IMR-90 (cell line): Measurements from ENCODE around the gene ACACB. TPM values are rescaled to one million over a fixed set of nuclear protein-coding genes. Genes with fewer than 3 reads are reported as not detected.

Experiments
- ATAC-seq: fragments of 200-7000 bp; cut with Tn5 transposase; 2 replicates; pipeline ENCODE4 v1.9.1; 2020; ENCODE audit warnings: low read depth, mild to moderate bottlenecking, moderate library complexity
- BruUV-seq: library from RNA; stranded (reverse); fragments of 400-500 nt; replicated peaks from 2 replicates; lab custom pipeline; 2021; lab: Mats Ljungman, UMichigan
- CTCF ChIA-PET: fragments of 300-600 bp; formaldehyde crosslinking; extraction: SDS; loops from one replicate; lab custom pipeline; 2021; ENCODE audit warnings: antibody characterized with exemption; lab: Yijun Ruan, JAX
- POLR2A ChIA-PET: fragments of 300-600 bp; sonication (Branson Sonifier 250); formaldehyde crosslinking; loops from one replicate; lab custom pipeline; 2022; ENCODE audit warnings: antibody characterized with exemption; ENCODE audit not compliant: unreplicated experiment; lab: Charles Lee
- DNase-seq: peaks from one replicate; pipeline ENCODE4 v3.0.0; 2013
- H2AFZ ChIP-seq: replicated peaks from 2 replicates; pipeline ENCODE3; 2013; ENCODE audit warnings: low read length, mild to moderate bottlenecking; ENCODE audit not compliant: poor library complexity
- H2AK5ac ChIP-seq: 2 replicates; pipeline ENCODE4 v1.6.1; 2013; ENCODE audit warnings: low read depth, low read length, inconsistent platforms
- H2AK9ac ChIP-seq: replicated peaks from 2 replicates; pipeline ENCODE3; 2013; ENCODE audit warnings: mild to moderate bottlenecking, low read depth, low read length, moderate library complexity; ENCODE audit not compliant: poor library complexity
- H2BK120ac ChIP-seq: 2 replicates; pipeline ENCODE4 v1.6.1; 2013; ENCODE audit warnings: low read depth, low read length, inconsistent platforms
- H2BK15ac ChIP-seq: 3 replicates; pipeline ENCODE4 v1.6.1; 2013; ENCODE audit warnings: low read depth, low read length, inconsistent platforms
- H2BK20ac ChIP-seq: 2 replicates; pipeline ENCODE4 v1.6.1; 2013; ENCODE audit warnings: low read depth, mild to moderate bottlenecking, inconsistent platforms, low read length, moderate library complexity
- H2BK5ac ChIP-seq: 2 replicates; pipeline ENCODE4 v1.6.1; 2013; ENCODE audit warnings: mild to moderate bottlenecking, low read depth, low read length, inconsistent platforms; ENCODE audit not compliant: poor library complexity, severe bottlenecking
- H3K14ac ChIP-seq: replicated peaks from 2 replicates; pipeline ENCODE4 v1.6.1; 2013; ENCODE audit warnings: low read depth, low read length, inconsistent platforms
- H3K18ac ChIP-seq: 2 replicates; pipeline ENCODE4 v1.6.1; 2013; ENCODE audit warnings: low read depth, low read length, control low read depth
- H3K23ac ChIP-seq: 2 replicates; pipeline ENCODE4 v1.6.1; 2013; ENCODE audit warnings: low read depth, low read length, inconsistent platforms
- H3K27ac ChIP-seq: 2 replicates; pipeline ENCODE4 v1.5.1; 2013; ENCODE audit warnings: mild to moderate bottlenecking, control low read depth, low read length; ENCODE audit not compliant: insufficient read depth
- H3K27me3 ChIP-seq: 2 replicates; pipeline ENCODE4 v1.6.1; 2013; ENCODE audit warnings: low read length; ENCODE audit not compliant: control insufficient read depth, insufficient read depth
- H3K36me3 ChIP-seq: 2 replicates; pipeline ENCODE4 v1.6.1; 2013; ENCODE audit warnings: low read length, mixed read lengths; ENCODE audit not compliant: control insufficient read depth, insufficient read depth
- H3K4ac ChIP-seq: 2 replicates; pipeline ENCODE4 v1.6.1; 2013; ENCODE audit warnings: low read depth, low read length, inconsistent platforms
- H3K4me1 ChIP-seq: 2 replicates; pipeline ENCODE4 v1.6.1; 2013; ENCODE audit warnings: low read length, mixed read lengths; ENCODE audit not compliant: control insufficient read depth, insufficient read depth
- H3K4me2 ChIP-seq: 2 replicates; pipeline ENCODE4 v1.6.1; 2013; ENCODE audit warnings: low read depth, mild to moderate bottlenecking, control low read depth, low read length, moderate library complexity
- H3K4me3 ChIP-seq: 2 replicates; pipeline ENCODE4 v1.5.1; 2013; ENCODE audit warnings: low read depth, mild to moderate bottlenecking, control low read depth, low read length, moderate library complexity; ENCODE audit not compliant: insufficient read depth
- H3K56ac ChIP-seq: 2 replicates; pipeline ENCODE4 v1.6.1; 2013; ENCODE audit warnings: low read length, inconsistent platforms; ENCODE audit not compliant: insufficient read depth; ENCODE audit errors: extremely low read depth
- H3K79me1 ChIP-seq, 2 experiments: 2 replicates each; pipeline ENCODE4 v1.6.1; 2013; ENCODE audit warnings: low read length in 2 of 2, inconsistent platforms in 1 of 2, low read depth in 1 of 2
- H3K9ac ChIP-seq: 2 replicates; pipeline ENCODE4 v1.6.1; 2013; ENCODE audit warnings: low read depth, low read length, control low read depth
- H3K9me1 ChIP-seq: 2 replicates; pipeline ENCODE4 v1.6.1; 2013; ENCODE audit warnings: low read length, inconsistent platforms; ENCODE audit not compliant: insufficient read depth
- H3K9me3 ChIP-seq: 2 replicates; pipeline ENCODE4 v1.6.1; 2013; ENCODE audit warnings: low read length; ENCODE audit not compliant: control insufficient read depth, insufficient read depth
- H4K20me1 ChIP-seq: 2 replicates; pipeline ENCODE4 v1.6.1; 2013; ENCODE audit warnings: low read length, inconsistent platforms; ENCODE audit not compliant: insufficient read depth
- H4K5ac ChIP-seq: 2 replicates; pipeline ENCODE4 v1.6.1; 2013; ENCODE audit warnings: mild to moderate bottlenecking, low read depth, low read length, control low read depth
- H4K8ac ChIP-seq, 2 experiments: 2 replicates each; pipeline ENCODE4 v1.6.1; 2013; ENCODE audit warnings: low read depth in 2 of 2, low read length in 2 of 2, control low read depth in 1 of 2, inconsistent platforms in 1 of 2
- H4K91ac ChIP-seq: 2 replicates; pipeline ENCODE4 v1.6.1; 2013; ENCODE audit warnings: low read depth, low read length, inconsistent platforms; ENCODE audit not compliant: insufficient read depth
- MAFK ChIP-seq: IDR thresholded peaks from 2 replicates; pipeline ENCODE4 v1.6.1; 2012; ENCODE audit warnings: low read depth, low read length, improper control_type of control experiment
- NFE2L2 ChIP-seq: fragments of 150-350 bp; IDR thresholded peaks from 2 replicates; pipeline ENCODE4 v1.6.1; 2016; ENCODE audit warnings: low read depth, mild to moderate bottlenecking, low read length
- SMC3 ChIP-seq: fragments of 150-350 bp; IDR thresholded peaks from 2 replicates; pipeline ENCODE4 v1.6.1; 2016; ENCODE audit warnings: low read depth, mild to moderate bottlenecking, antibody characterized with exemption, low read length, moderate library complexity
- WGBS, 2 experiments: methylation state at CpG; one replicate each; pipeline versions ENCODE4 v1.1.5 to v1.1.7; 2013; ENCODE audit warnings: missing lambda C conversion rate in 2 of 2; ENCODE audit not compliant: insufficient read length in 1 of 2; ENCODE audit errors: extremely low coverage in 2 of 2; 5-methylcytosine and 5-hydroxymethylcytosine counted together
- dilution Hi-C: fragments of 300-500 bp; cut with HindIII; formaldehyde crosslinking; loops from one replicate; pipeline ENCODE4 v1.14.3; 2018; ENCODE audit warnings: low sequenced_read_pairs; ENCODE audit not compliant: unreplicated experiment
- in situ Hi-C: fragments of 300-500 bp; cut with MboI; formaldehyde crosslinking; loops from 3 replicates; pipeline ENCODE4 v1.14.3; 2019; ENCODE audit warnings: low sequenced_read_pairs, inconsistent platforms, mixed read lengths
- intact Hi-C: fragments of 100-400 bp; cut with micrococcal nuclease; formaldehyde crosslinking; loops from 2 replicates; pipeline ENCODE4 v1.10.0; 2022
- polyA plus RNA-seq, 3 experiments: library from polyadenylated mRNA; depleted of rRNA; stranded (reverse); fragments of >200 nt; gene quantifications; 2 replicates each; pipeline ENCODE4 v1.2.3, GENCODE V29; 2012; ENCODE audit warnings: low replicate concordance in 1 of 3
- total RNA-seq: library from RNA; depleted of rRNA; stranded (reverse); fragments of >200 nt; gene quantifications from 2 replicates; pipeline ENCODE4 v1.2.3, GENCODE V29; 2012
- TF ChIP-seq, protein P1 (sequence below): fragments of 150-350 bp; IDR thresholded peaks from 2 replicates; pipeline ENCODE4 v1.6.1; 2016; ENCODE audit warnings: low read depth, mild to moderate bottlenecking, low read length, moderate library complexity, borderline replicate concordance

Gene ACACB
- total and polyA plus RNA-seq, 2 of the 4 experiments (the other 2 are of a cell fraction): 2.0 to 2.1 TPM

DNA sequence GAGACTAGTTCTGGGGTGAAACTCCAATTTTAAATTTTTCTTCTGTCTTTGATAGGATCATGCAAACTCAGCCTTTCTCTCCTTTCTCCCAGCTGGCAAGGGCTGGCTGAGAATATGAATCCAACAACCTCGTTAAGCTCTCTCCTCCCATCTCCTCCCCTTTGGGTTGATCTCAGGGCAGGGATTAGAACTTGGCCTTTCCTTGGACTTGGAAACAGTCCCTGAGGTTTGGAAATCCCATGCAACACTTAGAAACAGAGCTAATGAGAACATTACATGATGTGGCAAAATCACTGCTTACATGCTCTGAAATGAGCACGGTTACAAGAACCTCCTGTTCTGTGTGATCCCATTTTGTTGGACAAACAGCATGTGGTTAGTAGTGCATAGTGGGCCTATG, 31.6 kb downstream of the ACACB start:
- H2BK20ac ChIP-seq: no peak overlapping the region
- H2BK120ac ChIP-seq: no peak overlapping the region
- no peak overlapping the region for H3K14ac ChIP-seq
- H4K8ac ChIP-seq: no peak overlapping the region
- TF ChIP-seq, protein P1, sequence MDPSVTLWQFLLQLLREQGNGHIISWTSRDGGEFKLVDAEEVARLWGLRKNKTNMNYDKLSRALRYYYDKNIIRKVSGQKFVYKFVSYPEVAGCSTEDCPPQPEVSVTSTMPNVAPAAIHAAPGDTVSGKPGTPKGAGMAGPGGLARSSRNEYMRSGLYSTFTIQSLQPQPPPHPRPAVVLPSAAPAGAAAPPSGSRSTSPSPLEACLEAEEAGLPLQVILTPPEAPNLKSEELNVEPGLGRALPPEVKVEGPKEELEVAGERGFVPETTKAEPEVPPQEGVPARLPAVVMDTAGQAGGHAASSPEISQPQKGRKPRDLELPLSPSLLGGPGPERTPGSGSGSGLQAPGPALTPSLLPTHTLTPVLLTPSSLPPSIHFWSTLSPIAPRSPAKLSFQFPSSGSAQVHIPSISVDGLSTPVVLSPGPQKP: no peak
- TF ChIP-seq SMC3: no peak
- no peak for TF ChIP-seq NFE2L2
- TF ChIP-seq MAFK: no peak
- WGBS, 2 experiments: no CpG with 5 or more reads among the region's 2 CpGs
- no peaks in the 10 kb centered on the region for H3K36me3 ChIP-seq
- no peaks in the 10 kb centered on the region for H3K9me3 ChIP-seq
- no peak overlapping the region for H3K18ac ChIP-seq
- no peak overlapping the region for H2AK9ac ChIP-seq
- peaks cover 10% of the 10 kb centered on the region for H3K27me3 ChIP-seq
- POLR2A ChIA-PET: interaction anchor here (0.7 kb wide), 1 partner anchor 17 kb away, joined by 3 read pairs; no protein-coding TSS in a partner anchor
- H3K23ac ChIP-seq: no peak overlapping the region
- no peaks in the 10 kb centered on the region for H3K79me1 ChIP-seq
- no TSS peak for BruUV-seq
- no peak; the same call in 1 of the 2 replicates for ATAC-seq
- H4K91ac ChIP-seq: no peak overlapping the region
- H2AFZ ChIP-seq: no peak overlapping the region
- dilution Hi-C loops (no loop called here), in situ Hi-C loops (no loop called here), intact Hi-C loops (no loop called here)
- CTCF ChIA-PET: no interaction called here
- no peaks in the 10 kb centered on the region for H3K9me1 ChIP-seq
- H2BK5ac ChIP-seq: no peak overlapping the region
- no peak overlapping the region for H3K4me2 ChIP-seq
- H4K5ac ChIP-seq: no peak overlapping the region
- no peak overlapping the region for H3K56ac ChIP-seq
- H3K4me3 ChIP-seq: no peak overlapping the region
- no peak overlapping the region; the same call in 1 of the 2 replicates for H3K27ac ChIP-seq
- DNase-seq: no peak
- no peaks in the 10 kb centered on the region for H3K4me1 ChIP-seq
- no peak overlapping the region for H2BK15ac ChIP-seq
- H3K4ac ChIP-seq: no peak overlapping the region
- H2AK5ac ChIP-seq: no peak overlapping the region
- H4K20me1 ChIP-seq: no peaks in the 10 kb centered on the region
- H3K9ac ChIP-seq: no peak overlapping the region
